ENCODE data around the gene SART1. TPM values are rescaled to one million over a fixed set of nuclear protein-coding genes. Genes with fewer than 3 reads are reported as not detected.
A peak's percentile ranks its signal among the peaks of the same experiment; 100 is the strongest.

Gene SART1
- 10 to 100 TPM; 36.7 to 76.6 TPM for total RNA-seq

DNA sequence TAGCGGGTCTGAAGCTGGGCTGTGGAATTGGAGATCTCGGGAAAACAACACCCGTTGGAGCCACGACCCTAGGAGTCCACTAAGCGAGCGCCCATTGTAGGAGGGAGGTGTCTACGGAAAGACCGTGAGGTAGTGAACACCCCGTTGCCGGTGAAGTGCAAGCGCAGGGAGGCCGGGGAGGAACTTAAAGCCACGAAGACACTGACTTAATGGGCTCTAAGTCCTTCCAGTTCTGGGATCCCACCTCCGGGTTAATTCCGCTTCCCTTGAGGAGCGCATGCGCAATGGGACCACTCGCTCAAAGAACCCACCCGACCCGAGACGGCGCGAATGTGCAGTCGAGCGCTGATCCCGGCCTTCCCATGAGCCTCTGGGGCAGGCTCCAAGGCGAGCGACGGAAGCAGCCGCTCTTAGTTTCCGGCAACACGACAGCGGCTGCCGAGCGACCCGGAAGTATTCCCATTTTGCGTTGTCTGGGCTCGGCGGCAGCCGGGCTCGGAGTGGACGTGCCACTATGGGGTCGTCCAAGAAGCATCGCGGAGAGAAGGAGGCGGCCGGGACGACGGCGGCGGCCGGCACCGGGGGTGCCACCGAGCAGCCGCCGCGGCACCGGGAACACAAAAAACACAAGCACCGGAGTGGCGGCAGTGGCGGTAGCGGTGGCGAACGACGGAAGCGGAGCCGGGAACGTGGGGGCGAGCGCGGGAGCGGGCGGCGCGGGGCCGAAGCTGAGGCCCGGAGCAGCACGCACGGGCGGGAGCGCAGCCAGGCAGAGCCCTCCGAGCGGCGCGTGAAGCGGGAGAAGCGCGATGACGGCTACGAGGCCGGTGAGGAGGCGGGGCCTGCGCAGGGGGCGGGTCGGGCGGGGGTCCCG, at the start of gene SART1:
Gene SART1, plus strand, starts transcription at position 468 of the 874 bp plus-strand sequence. Its CDS starts 47 bp downstream, at position 515.
- Histone ChIP-seq H3K27ac (peak within 1 kb of the TSS; percentile 74 to 81), H3K9me3 (no peaks in the 10 kb centered on the region), H3K36me3 (peaks cover 13 to 22% of the 10 kb centered on the region in 2 donors), H3K4me3 (peak within 1 kb of the TSS; percentile 89 to 100), H3K27me3 (replicated peaks; ENCODE audit: insufficient read depth) (no peaks in the 10 kb centered on the region), H3K4me1 (replicated peaks) (peaks cover 12% of the 10 kb centered on the region)
- intact Hi-C loops (cut with DNase I): loop anchor here (2.0 to 5.0 kb wide), 3 partner anchors 41 to 73 kb away; partner anchors contain the start of genes BANF1, C11orf68, DRAP1 and EIF1AD
- DNase-seq (ENCODE audit: low spot score): peak; percentile 96
- peak in 2 of 4 experiments; percentile 26 to 31 for TF ChIP-seq CTCF (IDR thresholded peaks at IDR 0.05)
- peak; percentile 100 for TF ChIP-seq POLR2AphosphoS5 (IDR thresholded peaks at IDR 0.05)
- peak; percentile 48 for TF ChIP-seq POLR2A (IDR thresholded peaks at IDR 0.05)
- WGBS: under 1% methylated on average over 93 of the region's 97 CpGs

- Histone ChIP-seq H3K4me3 (no peak overlapping the region), H3K9me3 (no peaks in the 10 kb centered on the region), H3K36me3 (no peaks in the 10 kb centered on the region), H3K27me3 (replicated peaks; ENCODE audit: insufficient read depth) (no peaks in the 10 kb centered on the region), H3K4me1 (replicated peaks) (peaks cover 15% of the 10 kb centered on the region), H3K27ac (no peak overlapping the region)
- intact Hi-C loops (cut with DNase I): loop anchor here (10.0 kb wide), 1 partner anchor 352 kb away; the partner anchor contains the start of gene RAB1B
- 43% methylated on average over 4 of the region's 4 CpGs for WGBS
- TF ChIP-seq POLR2AphosphoS5 (IDR thresholded peaks at IDR 0.05) (no peak), POLR2A (IDR thresholded peaks at IDR 0.05) (no peak), CTCF (IDR thresholded peaks at IDR 0.05) (no peak)
- DNase-seq (ENCODE audit: low spot score): no peak
These were observed 48.7 kb upstream of the SART1 start for GRCh38 chr11:65912845-65913244.

GRCh38 chr11:65915101-65915820, 46.3 kb upstream of the SART1 start:
- TF ChIP-seq CTCF (IDR thresholded peaks at IDR 0.05) (no peak), POLR2AphosphoS5 (IDR thresholded peaks at IDR 0.05) (no peak), POLR2A (IDR thresholded peaks at IDR 0.05) (no peak)
- H3K9me3 ChIP-seq: no peaks in the 10 kb centered on the region
- no peak for DNase-seq (ENCODE audit: low spot score)
- intact Hi-C loops (cut with DNase I): loop anchor here (5.0 to 10.0 kb wide), 2 partner anchors 47 to 350 kb away; partner anchors contain the start of genes RAB1B and SART1
- no peaks in the 10 kb centered on the region for H3K36me3 ChIP-seq
- H3K4me3 ChIP-seq: no peak overlapping the region
- H3K4me1 ChIP-seq (replicated peaks): peaks cover 18% of the 10 kb centered on the region
- 52% methylated on average over 10 of the region's 10 CpGs for WGBS
- peak overlapping the region; percentile 51 to 75 for H3K27ac ChIP-seq
- H3K27me3 ChIP-seq (replicated peaks; ENCODE audit: insufficient read depth): no peaks in the 10 kb centered on the region

DNA sequence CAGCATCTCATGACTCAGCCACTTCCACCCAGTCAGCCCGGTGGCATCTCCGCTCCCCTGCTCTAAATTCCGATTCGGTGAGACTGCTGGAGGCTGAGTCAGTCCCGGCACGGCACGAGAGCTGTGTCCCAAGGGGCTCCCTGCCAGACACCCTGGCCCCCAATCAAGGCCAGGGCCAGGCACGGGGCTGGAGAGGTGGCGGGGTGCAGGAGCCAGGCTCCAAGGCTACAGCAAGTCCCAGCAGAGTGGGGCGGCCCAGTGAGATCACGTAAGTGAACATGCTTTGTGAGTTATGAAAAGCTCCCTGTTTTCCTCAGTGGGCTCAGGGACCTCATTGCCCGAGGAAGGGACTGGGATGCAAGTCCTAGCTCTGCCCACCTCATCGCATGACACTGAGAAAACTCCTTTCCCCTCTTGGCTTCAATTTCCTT, 45.7 kb upstream of the SART1 start:
- 27% methylated on average over 13 of the region's 13 CpGs for WGBS
- peak; percentile 44 for DNase-seq (ENCODE audit: low spot score)
- Histone ChIP-seq H3K9me3 (no peaks in the 10 kb centered on the region), H3K27ac (peak overlapping the region; percentile 51 to 75), H3K27me3 (replicated peaks; ENCODE audit: insufficient read depth) (no peaks in the 10 kb centered on the region), H3K4me3 (no peak overlapping the region), H3K4me1 (replicated peaks) (peaks cover 24% of the 10 kb centered on the region), H3K36me3 (no peaks in the 10 kb centered on the region)
- peak; percentile 78 for TF ChIP-seq POLR2AphosphoS5 (IDR thresholded peaks at IDR 0.05)
- peak; percentile 23 for TF ChIP-seq POLR2A (IDR thresholded peaks at IDR 0.05)
- TF ChIP-seq CTCF (IDR thresholded peaks at IDR 0.05): no peak
- intact Hi-C loops (cut with DNase I): loop anchor here (5.0 to 10.0 kb wide), 2 partner anchors 46 to 349 kb away; partner anchors contain the start of genes RAB1B and SART1
